Measurements from ENCODE around the gene NUFIP1. TPM values are rescaled to one million over a fixed set of nuclear protein-coding genes. Genes with fewer than 3 reads are reported as not detected.
A peak's percentile ranks its signal among the peaks of the same experiment; 100 is the strongest.

NUFIP1 gene
- polyA plus RNA-seq, 1 experiment, result 4.0 TPM

DNA sequence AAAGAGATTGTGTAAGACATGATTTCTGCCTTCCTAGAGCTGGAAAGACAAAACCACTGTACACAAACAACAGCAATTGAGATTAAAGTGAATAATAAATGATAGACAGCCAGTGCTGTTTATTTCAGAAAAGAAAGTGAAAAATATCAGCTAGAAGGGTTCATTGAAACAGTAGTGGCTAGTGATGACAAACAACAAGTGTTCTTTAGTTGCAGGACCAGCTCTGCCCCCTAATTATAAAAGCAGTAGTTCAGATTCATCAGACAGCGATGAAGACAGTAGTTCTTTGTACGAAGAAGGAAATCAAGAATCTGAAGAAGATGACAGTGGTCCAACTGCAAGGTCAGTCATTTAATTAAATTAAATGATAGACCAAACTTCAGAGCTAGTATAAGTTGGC lies 14.8 kb upstream of the NUFIP1 start:
- TF ChIP-seq CTCF (IDR thresholded peaks at IDR 0.05; ENCODE audit: low read depth, low read length), result no peak
- DNase-seq (ENCODE audit: low read depth, low spot score), result no peak
- ChIA-PET POLR2A (no interaction called here), CTCF (no interaction called here)
- Histone ChIP-seq H3K4me3 (ENCODE audit: low read depth, low read length) (no peak overlapping the region), H3K9me3 (ENCODE audit: control insufficient read depth, insufficient read depth, low read length) (no peaks in the 10 kb centered on the region), H3K27me3 (ENCODE audit: control insufficient read depth, insufficient read depth, low read length) (no peaks in the 10 kb centered on the region), H3K27ac (ENCODE audit: low read depth, low read length) (no peak overlapping the region)

- no peaks in the 10 kb centered on the region for H3K27me3 ChIP-seq (ENCODE audit: control insufficient read depth, insufficient read depth, low read length)
- H3K4me3 ChIP-seq (ENCODE audit: low read depth, low read length), result no peak overlapping the region
- CTCF ChIA-PET, result no interaction called here
- POLR2A ChIA-PET, result no interaction called here
- H3K9me3 ChIP-seq (ENCODE audit: control insufficient read depth, insufficient read depth, low read length), result no peaks in the 10 kb centered on the region
- H3K27ac ChIP-seq (ENCODE audit: low read depth, low read length), result no peak overlapping the region
- no peak for DNase-seq (ENCODE audit: low read depth, low spot score)
- no peak for TF ChIP-seq CTCF (IDR thresholded peaks at IDR 0.05; ENCODE audit: low read depth, low read length)
Measured at GRCh38 chr13:45003417-45003816, 14.1 kb upstream of the NUFIP1 start.

DNA sequence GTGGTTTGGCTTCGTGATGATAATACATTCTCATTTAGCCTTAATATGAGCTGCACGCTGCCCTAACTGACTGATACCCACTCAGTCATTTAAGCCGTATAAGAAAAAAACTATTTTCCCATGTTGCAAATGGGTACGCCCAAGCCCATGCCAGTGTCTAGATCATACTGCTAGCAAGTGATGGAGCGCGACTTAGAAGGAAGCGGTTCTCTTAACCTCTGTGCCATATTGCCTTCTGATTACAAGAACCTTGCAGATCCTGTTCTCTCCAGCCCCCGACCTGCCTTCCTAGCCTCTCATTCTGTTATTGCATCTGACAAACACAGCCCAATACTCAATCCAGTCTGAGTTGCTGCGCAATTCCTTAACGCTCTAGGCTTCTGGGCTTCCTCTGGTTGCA lies 670 bp upstream of the NUFIP1 start:
- ChIA-PET POLR2A (no interaction called here), CTCF (interaction anchor here (1.9 kb wide), 1 partner anchor 17 kb away, joined by 6 read pairs; no protein-coding TSS in a partner anchor)
- H3K9me3 ChIP-seq (ENCODE audit: control insufficient read depth, insufficient read depth, low read length), result no peaks in the 10 kb centered on the region; the same call in 1 of the 2 replicates
- no peak for TF ChIP-seq CTCF (IDR thresholded peaks at IDR 0.05; ENCODE audit: low read depth, low read length)
- DNase-seq (ENCODE audit: low read depth, low spot score), result no peak
- H3K27me3 ChIP-seq (ENCODE audit: control insufficient read depth, insufficient read depth, low read length), result no peaks in the 10 kb centered on the region
- peak overlapping the region; percentile 84 for H3K27ac ChIP-seq (ENCODE audit: low read depth, low read length)
- H3K4me3 ChIP-seq (ENCODE audit: low read depth, low read length), result peak overlapping the region; percentile 97

DNA sequence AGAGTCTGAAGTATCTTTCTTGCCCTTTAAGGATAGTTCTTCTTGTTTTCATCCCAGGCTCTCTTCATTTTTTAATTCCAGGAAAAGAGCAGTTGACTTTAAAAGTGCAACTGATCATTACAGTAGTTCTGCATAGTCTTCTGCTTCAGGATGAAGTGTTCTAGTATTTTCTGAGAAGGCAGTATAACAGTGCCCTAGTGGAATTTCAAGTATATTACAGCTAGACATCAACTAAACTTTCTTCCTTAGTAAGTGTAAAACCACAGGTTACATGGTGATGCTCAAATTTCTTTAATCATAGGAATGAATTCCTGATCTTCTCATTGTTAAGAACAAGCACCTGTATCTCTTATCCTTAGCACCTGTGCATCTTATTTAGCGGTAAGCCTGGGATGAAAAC lies 10.9 kb downstream of the NUFIP1 start:
- POLR2A ChIA-PET, result no interaction called here
- CTCF ChIA-PET, result no interaction called here
- Histone ChIP-seq H3K4me3 (ENCODE audit: low read depth, low read length) (no peak overlapping the region), H3K27me3 (ENCODE audit: control insufficient read depth, insufficient read depth, low read length) (no peaks in the 10 kb centered on the region), H3K27ac (ENCODE audit: low read depth, low read length) (no peak overlapping the region), H3K9me3 (ENCODE audit: control insufficient read depth, insufficient read depth, low read length) (no peaks in the 10 kb centered on the region)
- no peak for DNase-seq (ENCODE audit: low read depth, low spot score)
- no peak; the same call in 1 of the 2 replicates for TF ChIP-seq CTCF (IDR thresholded peaks at IDR 0.05; ENCODE audit: low read depth, low read length)

DNA sequence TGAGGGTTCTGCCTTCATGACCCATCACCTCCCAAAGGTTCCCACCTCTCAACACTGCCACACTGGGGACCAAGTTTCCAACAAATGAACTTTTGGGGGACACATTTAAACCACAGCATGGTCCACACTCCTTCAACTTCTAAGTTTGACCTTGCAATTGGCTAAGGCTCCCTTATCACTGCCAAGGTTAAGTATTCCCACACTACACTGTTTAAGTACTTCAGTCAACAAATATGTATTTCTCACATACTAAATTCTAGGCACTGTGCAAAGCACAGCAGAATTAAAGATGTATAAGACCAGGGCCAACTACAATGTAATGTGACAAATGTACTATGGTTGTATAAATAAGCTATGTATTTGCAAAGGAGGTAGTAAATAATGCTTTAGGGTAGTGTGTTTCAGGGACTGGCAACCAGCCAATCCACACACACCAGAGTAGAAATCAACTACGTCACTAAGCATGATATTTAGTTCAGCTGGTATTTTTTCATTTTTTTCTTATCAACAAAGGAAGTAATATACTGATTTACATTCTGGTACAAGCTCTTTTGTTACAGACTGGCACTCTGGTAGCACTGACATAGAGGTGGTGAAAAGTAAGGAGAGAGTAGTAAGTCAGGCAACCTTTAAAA lies 12.2 kb downstream of the NUFIP1 start:
- no peak for TF ChIP-seq CTCF (IDR thresholded peaks at IDR 0.05; ENCODE audit: low read depth, low read length)
- Histone ChIP-seq H3K9me3 (ENCODE audit: control insufficient read depth, insufficient read depth, low read length) (no peaks in the 10 kb centered on the region), H3K27ac (ENCODE audit: low read depth, low read length) (no peak overlapping the region), H3K27me3 (ENCODE audit: control insufficient read depth, insufficient read depth, low read length) (no peaks in the 10 kb centered on the region), H3K4me3 (ENCODE audit: low read depth, low read length) (no peak overlapping the region)
- POLR2A ChIA-PET, result no interaction called here
- CTCF ChIA-PET, result interaction anchor here (0.6 kb wide), 1 partner anchor 686 kb away, joined by 3 read pairs; no protein-coding TSS in a partner anchor
- DNase-seq (ENCODE audit: low read depth, low spot score), result no peak
